HUDEP-2 (cell line): ENCODE measurements around the gene TXNIP.

Experiments
- DNase-seq, 76 experiments: peaks; one replicate each; lab custom pipeline; 2025; ENCODE audit not compliant: unreplicated experiment in 76 of 76; lab: John Stamatoyannopoulos, UW

Gene TXNIP

DNA sequence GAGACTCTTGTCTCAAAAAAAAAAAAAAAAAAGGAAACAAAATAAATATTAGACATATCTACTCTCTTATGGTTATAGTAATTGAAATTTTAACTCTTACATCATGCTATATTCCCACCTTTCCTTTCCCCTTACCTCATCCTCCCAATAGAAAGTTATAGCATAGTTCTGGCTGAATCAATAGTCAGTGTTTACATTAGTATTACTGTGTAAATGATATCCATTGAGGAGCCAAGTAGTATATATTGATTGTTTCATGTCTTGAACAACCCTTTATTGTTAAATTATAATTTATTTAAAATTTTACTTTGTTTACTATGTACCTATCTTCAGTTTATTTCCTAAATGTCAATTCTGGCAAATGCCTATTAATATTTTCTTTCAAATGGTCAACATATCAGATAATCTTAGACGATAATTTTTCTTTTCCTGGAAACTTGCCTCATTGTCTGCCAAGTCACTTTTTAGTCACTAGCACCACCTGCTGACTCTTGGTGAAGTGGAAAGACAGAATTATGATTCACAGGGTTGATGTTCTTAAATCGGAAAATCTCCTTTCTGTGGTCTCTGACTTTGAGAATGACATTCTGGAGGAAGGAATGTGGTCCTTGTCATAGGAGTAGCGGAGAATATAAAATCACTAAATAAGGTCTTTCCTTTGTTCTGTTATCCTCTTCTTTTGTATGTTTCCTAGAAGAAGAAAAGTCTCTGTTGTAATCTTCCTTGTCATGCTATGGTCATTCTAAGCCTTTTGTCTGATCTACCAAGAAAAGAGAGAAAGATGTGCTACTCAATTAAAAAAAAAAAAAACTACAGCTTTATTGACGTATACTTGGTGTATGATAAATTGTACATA is 16.6 kb upstream of the TXNIP start:
- DNase-seq: peak in 40 of 76 experiments; percentile 7 to 79 (median 54)

DNA sequence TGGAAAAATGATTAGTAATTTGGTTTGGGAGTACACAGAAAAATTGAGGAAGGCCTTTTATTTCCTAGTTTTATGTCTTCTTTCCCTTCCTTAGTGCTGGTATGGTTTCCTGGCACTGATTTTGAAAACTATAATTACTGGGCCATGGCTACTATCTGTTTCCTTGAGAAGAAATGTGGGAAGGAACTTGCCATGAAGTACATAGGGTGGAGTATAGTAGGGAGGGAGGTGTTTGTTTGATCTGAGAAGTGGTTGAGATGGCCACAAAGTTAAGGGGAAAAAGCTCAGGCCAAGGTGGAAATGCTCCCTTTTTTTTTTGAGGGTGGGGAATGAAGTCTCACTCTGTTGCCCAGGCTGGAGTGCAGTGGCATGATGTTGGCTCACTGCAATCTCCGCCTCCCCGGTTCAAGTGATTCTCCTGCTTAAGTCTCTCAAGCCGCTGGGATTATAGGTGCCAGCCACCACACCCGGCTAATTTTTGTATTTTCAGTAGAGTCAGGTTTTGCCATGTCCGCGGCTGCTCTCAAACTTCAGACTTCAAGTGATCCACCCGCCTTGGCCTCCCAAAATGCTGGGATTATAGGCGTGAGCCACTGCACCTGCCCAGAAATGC is 13.9 kb upstream of the TXNIP start:
- no peak for DNase-seq

DNA sequence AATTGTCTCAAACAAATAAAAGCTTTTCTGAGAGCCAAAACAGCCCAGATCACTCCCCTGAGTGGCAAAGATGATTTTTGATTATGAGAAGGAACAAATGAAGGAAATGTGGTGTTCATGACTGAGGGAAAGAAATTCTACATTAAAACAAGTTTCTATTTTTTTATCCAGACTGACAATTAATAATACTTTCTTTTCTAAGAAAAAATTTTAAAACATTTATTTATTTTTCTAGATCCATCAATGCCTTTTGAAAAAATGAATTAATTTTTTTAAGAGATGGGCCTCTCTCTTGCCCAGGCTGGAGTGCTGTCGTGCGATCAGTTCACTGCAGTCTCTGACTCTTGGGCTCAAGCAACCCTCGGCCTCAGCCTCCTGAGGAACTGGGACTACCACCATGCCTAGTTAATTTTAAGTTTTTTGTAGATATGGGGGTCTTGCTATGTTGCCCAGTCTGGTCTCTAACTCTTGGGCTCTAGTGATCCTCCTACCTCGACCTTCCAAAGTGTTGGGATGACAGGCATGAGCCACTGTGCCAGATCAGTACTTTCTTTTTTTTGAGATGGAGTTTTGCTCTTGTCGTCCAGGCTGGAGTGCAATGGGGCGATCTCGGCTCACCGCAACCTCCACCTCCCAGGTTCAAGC is 11.2 kb upstream of the TXNIP start:
- no peak for DNase-seq

DNA sequence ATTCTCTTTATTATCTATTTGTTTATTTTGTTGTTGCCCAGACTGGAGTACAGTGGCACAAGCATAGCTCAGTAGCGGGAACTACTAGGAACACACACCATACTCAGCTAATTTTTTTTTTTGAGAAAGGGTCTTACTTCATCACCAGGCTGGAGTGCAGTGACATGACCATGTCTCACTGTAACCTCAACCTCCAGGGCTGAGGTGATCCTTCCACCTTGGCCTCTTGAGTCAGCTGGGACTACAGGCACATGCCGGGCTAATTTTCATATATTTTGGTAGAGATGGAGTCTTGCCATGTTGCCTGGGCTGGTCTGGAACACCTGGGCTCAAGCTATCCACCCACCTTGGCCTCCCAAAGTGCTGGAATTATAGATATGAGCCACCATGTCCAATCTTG is 5.3 kb upstream of the TXNIP start:
- DNase-seq: no peak

DNA sequence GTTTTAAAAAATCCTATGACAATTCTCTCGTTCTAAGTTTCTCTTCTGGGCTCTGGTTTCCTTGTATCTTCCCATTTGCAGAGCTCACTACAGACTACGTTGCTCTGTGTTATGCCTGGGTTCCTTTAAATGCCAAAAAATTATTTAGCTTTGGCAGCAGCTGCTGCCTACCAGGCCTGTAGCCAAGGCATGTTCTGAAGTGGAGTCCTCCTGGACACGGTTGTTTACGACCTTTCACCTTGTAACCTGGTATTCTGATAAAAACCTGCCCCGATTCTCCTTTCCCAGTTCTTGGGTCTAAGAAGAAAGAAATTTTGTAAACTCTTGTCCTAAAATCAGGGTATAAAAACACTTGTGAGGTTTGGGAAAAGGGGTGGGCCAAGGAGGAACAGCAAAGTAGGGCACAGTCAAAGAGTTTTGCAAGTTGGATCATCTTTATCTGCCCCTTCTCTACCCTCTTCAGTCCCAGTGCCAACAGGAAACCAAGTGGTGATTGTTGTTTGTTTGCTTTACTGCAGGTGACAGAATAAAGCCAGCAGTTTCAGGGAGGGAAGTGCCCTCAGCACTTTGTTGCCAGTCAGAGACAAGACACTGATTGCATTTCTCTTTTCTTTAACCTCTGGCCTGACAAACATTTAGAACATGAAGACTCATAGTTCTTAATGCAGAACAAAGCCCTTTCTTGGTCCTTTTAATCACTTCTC is 3.1 kb upstream of the TXNIP start:
- DNase-seq: peak in 1 of 76 experiments; percentile 32

DNA sequence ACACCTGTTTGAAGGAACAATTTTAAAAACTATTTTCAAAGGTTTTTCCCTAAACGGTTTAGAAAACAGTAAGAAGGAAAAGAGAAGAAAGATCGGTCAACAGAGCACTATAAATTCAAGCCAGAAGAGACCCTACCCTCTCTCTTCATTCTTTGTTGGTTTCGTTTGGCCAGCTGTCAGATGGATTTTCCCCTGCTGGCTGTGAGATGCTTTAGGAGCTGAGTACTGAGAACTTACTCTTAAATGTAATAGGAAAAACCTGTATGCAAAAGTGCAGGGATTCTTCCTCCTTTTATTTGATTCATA is 1.3 kb upstream of the TXNIP start:
- peak in 1 of 76 experiments; percentile 11 for DNase-seq

DNA sequence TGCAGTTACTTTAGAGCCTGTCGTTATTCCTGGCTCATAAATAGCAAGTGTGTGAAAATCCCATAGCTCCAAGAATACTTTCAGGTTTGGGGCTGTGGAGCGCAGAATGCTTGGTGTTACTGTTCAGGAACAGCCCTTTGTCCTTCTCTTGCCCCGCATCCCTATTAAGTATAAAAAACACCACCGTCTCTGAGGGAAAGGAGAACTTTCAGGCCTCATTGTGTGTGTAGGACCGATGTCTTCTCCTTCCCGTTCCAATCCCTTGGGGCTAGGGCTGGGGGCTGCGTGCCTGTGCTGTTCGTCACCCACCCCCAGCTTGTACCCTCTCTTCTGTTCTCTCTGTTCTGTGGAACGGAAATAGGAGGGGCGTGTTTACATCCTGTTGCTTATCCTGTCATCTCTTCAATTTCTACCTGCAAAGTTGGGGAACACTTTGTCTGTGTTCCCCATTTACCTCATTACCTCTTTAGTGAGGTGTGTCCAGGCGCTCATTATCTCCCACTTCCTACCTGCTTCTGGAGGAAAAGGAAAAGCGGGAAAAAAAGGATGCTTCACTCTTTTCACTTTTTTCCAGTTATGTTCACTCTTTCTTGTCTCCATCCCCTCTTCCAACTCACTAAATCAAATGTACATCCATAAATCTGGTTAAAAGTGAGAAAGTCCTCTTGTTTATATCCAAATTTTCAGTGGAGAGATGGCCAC is 788 bp upstream of the TXNIP start:
- DNase-seq: peak in 19 of 76 experiments; percentile 8 to 61 (median 34)

DNA sequence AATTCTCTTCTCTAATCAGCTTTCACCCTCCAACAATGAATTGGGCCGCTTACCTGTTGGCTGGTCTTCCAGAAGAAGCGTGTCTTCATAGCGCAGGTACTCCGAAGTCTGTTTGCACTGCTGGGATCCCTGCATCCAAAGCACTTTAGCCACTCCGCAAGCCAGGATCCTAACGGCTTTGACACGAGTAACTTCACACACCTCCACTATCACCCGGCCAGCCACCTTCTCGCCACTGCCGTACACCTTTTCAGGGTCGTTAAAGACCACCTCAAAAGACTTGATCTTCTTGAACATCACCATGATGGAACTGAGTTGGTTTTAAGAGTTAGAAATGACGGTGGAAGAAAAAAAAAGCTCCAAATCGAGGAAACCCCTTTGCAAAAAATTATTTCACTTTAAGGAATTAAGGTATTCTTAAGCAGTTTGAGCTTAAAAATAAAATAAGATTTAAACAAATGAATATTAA is 381 bp downstream of the TXNIP start:
- peak in 4 of 76 experiments; percentile 14 to 37 (median 22) for DNase-seq

DNA sequence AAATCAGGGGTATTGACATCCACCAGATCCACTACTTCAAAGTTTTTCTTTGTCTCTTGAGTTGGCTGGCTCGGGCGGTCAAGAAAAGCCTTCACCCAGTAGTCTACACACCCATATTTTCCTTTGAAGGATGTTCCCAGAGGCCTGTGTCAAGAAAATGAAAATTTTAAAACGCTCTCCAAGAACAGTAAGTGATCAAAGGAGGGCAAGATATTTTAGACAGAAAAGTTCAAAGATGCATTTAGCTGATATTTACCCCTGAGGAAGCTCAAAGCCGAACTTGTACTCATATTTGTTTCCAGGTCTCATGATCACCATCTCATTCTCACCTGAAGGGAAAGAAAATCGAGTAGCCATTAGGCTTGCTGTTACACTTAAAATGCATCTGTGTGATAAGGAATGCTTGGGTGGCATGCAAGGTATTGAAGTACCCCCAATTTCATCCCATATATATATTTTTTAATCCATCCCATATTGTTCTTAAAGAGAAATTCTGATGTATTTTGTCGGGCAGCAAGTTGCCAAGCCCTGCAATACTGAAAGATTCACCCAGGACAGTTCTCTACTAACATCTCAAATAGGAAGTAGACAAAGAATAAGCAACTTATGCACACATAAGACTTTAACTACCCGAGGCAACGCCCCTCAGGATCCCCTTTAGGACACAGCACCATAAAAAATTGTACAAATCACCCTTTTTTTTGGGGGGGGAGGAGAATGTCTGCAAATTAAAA is 1.1 kb downstream of the TXNIP start:
- no peak for DNase-seq

DNA sequence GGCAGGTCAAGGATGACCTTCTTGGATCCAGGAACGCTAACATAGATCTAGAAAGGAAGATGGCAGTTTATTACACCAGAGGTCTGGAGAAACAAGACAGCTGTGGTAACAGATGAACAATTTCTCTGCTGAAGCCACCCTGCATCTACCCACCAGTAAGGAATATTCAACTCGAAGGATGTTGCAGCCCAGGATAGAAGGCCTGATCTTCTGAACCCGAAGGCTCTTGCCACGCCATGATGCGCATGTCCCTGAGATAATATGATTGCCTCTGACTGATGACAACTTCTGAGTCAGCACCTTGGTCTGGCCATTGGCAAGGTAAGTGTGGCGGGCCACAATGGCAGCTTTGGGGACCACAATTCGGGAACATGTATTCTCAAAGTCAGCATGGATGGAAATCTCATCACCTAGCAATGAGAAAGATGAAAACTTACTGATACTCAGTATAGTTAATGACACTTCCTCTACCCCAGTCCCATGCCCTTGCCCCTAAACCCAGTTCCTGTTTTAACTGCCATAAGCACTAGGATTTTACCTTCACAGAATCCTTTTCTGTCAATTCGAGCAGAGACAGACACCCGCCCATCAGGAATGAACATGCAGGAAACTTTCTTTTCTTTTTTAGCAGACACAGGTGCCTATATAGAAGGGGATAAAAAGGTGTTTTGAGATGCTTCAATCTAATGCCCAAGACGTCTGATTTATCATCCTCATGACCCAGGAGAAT is 1.8 kb downstream of the TXNIP start:
- DNase-seq: peak in 2 of 76 experiments; percentile 20 to 24

DNA sequence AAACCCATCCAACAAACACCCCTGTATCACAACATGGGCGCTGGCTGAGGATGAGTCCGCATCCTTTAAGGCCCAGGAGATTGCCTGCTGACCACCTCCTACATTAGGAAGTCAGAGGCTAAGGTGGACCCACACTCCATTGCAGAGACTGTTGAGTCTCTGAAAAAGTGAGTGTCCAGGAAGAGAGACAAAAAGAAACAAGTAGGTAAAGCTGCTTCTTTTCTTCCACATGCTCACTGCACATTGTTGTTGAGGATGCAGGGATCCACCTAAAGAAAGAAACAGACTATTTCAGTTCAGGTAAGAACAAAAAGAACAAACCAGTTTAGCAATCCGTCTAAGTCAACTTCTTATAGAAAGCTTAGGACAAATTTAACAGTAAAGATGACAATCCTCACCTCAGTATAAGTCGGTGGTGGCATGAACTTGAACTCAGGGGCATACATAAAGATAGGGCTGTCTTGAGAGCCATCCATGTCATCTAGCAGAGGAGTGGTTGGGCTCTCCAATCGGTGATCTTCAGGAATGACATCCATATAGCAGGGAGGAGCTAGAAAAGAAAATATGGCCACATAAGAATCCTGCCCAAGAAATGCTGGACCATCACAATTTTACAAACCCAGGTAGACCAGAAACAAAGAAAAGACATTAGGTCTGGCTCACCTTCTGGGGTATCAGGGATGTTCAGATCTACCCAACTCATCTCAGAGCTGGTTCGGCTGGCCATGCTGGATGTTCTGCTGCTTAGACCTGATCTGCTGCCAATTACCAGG is 2.6 kb downstream of the TXNIP start:
- no peak for DNase-seq

DNA sequence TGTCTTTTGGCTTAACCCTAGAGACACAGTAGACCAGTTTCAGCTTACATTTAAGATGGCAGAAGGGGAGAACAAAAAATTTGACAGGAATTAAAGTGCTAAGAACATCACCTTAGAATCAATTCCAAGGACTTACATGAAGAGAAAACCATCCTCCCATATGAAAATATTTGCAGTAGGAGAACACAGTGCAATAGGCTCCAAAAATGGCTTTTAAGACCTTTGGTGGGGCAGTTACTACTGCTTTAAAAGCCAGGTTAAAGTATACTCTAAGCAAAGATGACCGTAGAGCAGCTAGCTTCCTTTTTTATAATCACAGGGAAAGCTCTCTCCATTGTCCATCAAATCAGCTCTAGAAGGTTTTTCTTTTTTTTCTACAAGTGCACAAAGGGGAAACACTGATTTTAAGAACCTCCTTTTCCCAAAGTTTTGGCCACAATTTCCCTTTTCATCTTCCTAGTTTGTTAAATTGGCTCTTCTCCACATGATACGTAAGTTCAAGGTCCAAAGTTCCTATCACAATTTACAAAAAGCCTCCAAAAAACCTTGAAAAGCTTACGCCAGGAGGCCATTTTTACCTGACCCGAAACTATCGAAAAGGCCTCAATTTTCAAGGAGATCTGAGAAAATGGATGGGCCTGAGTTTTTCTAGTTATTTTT is 3.3 kb downstream of the TXNIP start:
- DNase-seq: no peak

DNA sequence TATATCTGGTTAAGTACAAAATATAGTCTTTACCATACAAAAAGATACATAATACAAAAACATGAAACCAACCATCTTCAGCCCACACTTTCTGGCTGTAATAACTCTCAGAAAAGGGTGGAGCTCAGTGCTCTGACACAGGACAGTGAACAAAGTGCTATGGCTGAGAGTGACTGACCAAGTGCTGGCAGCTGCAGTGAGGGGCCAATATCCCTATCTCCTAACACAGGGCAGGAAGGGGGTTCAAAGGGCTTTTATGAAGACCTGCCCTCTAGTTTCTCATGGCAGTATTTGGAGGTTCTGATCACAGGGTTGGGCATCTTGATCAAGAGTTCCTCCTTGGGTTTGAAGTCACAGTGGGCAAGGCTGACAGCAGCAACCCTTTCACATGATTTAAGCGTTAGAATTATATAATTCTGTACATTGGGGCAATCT is 3.9 kb downstream of the TXNIP start:
- peak in 4 of 76 experiments; percentile 19 to 35 (median 25) for DNase-seq

DNA sequence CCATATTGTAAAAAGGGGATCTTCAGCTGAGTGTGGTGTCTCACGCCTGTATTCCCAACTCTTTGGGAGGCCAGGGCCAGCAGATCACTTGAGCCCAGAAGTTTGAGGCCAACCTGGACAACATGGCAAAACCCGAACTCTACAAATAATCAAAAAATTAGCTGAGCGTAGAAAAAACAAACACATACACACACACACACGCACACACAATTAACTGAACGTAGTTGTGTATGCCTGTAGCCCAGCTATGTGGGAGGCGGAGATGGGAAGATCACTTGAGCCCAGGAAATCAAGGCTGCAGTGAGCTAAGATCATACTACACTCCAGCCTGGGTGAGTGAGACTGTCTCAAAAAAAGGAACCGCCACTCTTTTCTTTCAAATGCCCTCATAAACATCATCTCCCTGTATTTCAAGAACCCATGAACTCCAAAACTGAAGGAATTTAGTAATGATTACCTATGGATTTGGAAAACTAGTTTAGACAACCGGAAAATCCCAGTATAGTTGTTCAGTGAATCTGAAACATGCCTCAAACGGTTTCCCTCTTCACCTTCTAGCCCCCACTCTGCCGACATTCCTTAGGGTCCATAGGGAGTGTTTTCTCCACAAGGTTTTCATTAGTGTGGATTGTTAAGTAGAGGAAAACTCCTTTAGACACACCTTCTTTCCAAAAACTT is 4.5 kb downstream of the TXNIP start:
- DNase-seq: peak in 15 of 76 experiments; percentile 17 to 54 (median 28)

DNA sequence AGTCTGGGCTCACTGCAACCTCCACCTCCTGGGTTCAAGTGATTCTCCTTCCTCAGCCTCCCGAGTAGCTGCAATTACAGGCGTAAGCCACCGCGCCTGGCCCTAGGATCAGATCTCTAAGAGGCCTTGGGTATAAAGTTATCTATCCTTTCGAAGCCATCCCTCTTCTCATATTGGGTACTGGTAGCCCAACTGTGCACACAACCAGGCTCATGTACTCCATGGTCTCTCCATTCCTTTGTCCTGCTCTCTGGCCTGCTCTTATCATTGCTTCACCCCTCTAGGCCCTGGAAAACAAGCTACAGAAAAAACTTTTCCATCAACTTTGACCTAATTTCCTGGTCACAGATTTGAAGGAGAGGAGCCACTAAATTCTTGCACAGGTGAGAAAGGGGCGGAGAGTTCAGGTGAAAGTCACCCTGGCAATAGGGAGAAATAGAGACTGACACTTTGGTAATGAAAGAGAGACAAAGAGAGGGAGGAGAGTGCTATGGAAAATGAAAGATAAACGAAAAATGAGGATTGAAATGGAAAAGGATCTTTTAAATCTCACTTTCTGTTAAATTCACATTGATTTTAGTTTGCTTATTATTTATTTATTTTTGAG is 6.0 kb downstream of the TXNIP start:
- DNase-seq: peak in 3 of 76 experiments; percentile 11 to 23 (median 13)

DNA sequence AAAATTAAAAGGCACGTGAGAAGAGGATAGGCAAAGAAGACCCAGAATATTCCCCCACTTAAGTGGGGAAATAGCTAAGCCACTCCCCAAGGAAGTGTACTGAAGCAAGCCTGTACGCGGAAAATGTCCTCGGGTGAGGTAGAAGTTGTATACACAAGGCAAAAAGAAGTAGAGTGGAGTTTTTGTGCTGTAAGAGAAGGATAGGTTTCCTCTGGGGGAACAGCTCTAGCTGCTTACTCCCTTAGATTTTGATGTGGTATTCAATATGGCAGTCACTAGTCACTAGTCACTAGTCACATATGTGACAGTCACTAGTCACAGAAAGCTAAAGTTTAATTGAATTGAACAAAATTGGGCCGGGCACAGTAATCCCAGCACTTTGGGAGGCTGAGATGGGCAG is 7.6 kb downstream of the TXNIP start:
- DNase-seq: no peak

DNA sequence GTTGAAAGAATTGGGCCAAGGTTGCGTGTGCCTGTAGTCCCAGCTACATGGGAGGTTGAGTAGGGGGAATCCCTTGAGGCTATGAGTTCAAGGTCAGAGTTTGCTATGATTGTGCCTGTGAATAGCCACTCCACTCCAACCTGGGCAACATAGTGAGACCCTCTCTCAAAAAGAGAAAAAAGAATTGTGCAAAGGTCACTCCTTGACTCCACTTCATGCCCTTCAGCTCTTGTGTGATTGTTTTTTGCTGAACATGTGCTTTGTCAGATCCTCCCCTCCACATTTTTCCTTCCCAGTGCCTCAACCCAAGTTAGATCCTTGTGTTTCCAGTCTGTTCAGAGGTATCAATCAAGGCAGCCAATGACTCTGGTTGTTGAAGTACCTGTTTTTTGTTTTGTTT is 8.5 kb downstream of the TXNIP start:
- DNase-seq: no peak
